SK-N-SH (cell line): Measurements from ENCODE around the gene B3GALT2. TPM values are rescaled to one million over a fixed set of nuclear protein-coding genes. Genes with fewer than 3 reads are reported as not detected.

Experiments
- CTCF ChIA-PET: fragments of 300-600, 350-600 bp; formaldehyde crosslinking; extraction: SDS; loops from one replicate; lab custom pipeline; 2021; lab: Yijun Ruan, JAX
- POLR2A ChIA-PET: fragments of 350-600 bp; sonication (Branson Sonifier 250); formaldehyde crosslinking; extraction: SDS; loops from one replicate; lab custom pipeline; 2020; ENCODE audit warnings: antibody characterized with exemption, inconsistent platforms; lab: Yijun Ruan, JAX
- DNase-seq: peaks from one replicate; pipeline ENCODE4 v3.0.0; 2012
- H2AFZ ChIP-seq: fragments of 200-600 bp; sonication (generic); 2 replicates; pipeline ENCODE4 v1.8.1; 2016; ENCODE audit warnings: antibody characterized with exemption, mild to moderate bottlenecking, low read depth
- H3F3A ChIP-seq: fragments of 200-600 bp; sonication (generic); replicated peaks from 2 replicates; pipeline ENCODE3; 2016; ENCODE audit warnings: antibody characterized with exemption, mild to moderate bottlenecking; ENCODE audit not compliant: insufficient read depth
- H3K27ac ChIP-seq, 2 experiments: fragments of 200-500 bp in 1 of 2; fragments of 200-600 bp in 1 of 2; sonication (Bioruptor generic) in 1 of 2; sonication (generic), shearing (Covaris generic) in 1 of 2; 2 replicates each; pipeline versions ENCODE4 v1.5.1 to v1.6.1; 2014 to 2016; ENCODE audit warnings: low read depth in 2 of 2, inconsistent platforms in 1 of 2, low read length in 1 of 2, mild to moderate bottlenecking in 1 of 2, mixed read lengths in 1 of 2
- H3K27me3 ChIP-seq: fragments of 200-600 bp; sonication (generic), shearing (Covaris generic); 2 replicates; pipeline ENCODE4 v1.6.1; 2016; ENCODE audit warnings: mixed run types; ENCODE audit not compliant: insufficient read depth
- H3K36me3 ChIP-seq, 2 experiments: fragments of 200-500 bp in 1 of 2; fragments of 200-600 bp in 1 of 2; sonication (Bioruptor generic) in 1 of 2; sonication (generic) in 1 of 2; replicated peaks in 1 of 2; 2 replicates each; pipeline versions ENCODE3 to v1.5.1; 2014 to 2016; ENCODE audit warnings: low read length in 1 of 2, mild to moderate bottlenecking in 1 of 2; ENCODE audit not compliant: insufficient read depth in 2 of 2, control insufficient read depth in 1 of 2
- H3K4me1 ChIP-seq, 2 experiments: fragments of 200-500 bp in 1 of 2; fragments of 200-600 bp in 1 of 2; sonication (Bioruptor generic) in 1 of 2; sonication (generic), shearing (Covaris generic) in 1 of 2; 2 replicates each; pipeline versions ENCODE4 v1.5.1 to v1.6.1; 2014 to 2016; ENCODE audit warnings: low read depth in 1 of 2, low read length in 1 of 2, mixed run types in 1 of 2; ENCODE audit not compliant: insufficient read depth in 2 of 2, control insufficient read depth in 1 of 2
- H3K4me2 ChIP-seq: fragments of 200-600 bp; sonication (generic), shearing (Covaris generic); 2 replicates; pipeline ENCODE4 v1.6.1; 2017; ENCODE audit warnings: mixed run types
- H3K4me3 ChIP-seq, 2 experiments: fragments of 200-500 bp in 1 of 2; fragments of 200-600 bp in 1 of 2; sonication (Bioruptor generic) in 1 of 2; sonication (generic), shearing (Covaris generic) in 1 of 2; 2 replicates each; pipeline versions ENCODE4 v1.5.1 to v1.8.1; 2014 to 2016; ENCODE audit warnings: low read depth in 2 of 2, inconsistent platforms in 1 of 2, low read length in 1 of 2, mild to moderate bottlenecking in 1 of 2, mixed read lengths in 1 of 2, moderate library complexity in 1 of 2
- H3K79me2 ChIP-seq: fragments of 200-600 bp; sonication (generic); 2 replicates; pipeline ENCODE4 v1.8.1; 2017; ENCODE audit warnings: mild to moderate bottlenecking; ENCODE audit not compliant: insufficient read depth
- H3K9ac ChIP-seq: fragments of 200-600 bp; sonication (generic); 2 replicates; pipeline ENCODE4 v1.6.1; 2017; ENCODE audit warnings: mixed run types
- H3K9me2 ChIP-seq: fragments of 200-600 bp; sonication (generic); 2 replicates; pipeline ENCODE4 v1.6.1; 2017; ENCODE audit warnings: mixed run types
- H3K9me3 ChIP-seq: fragments of 200-600 bp; sonication (generic); 2 replicates; pipeline ENCODE4 v1.6.1; 2017; ENCODE audit warnings: mixed run types, mild to moderate bottlenecking, moderate library complexity
- H4K20me1 ChIP-seq: fragments of 200-600 bp; sonication (generic); 2 replicates; pipeline ENCODE4 v1.6.1; 2017; ENCODE audit warnings: mild to moderate bottlenecking, mixed run types; ENCODE audit not compliant: insufficient read depth
- CHD2 ChIP-seq: fragments of 150-350 bp; IDR thresholded peaks from 2 replicates; pipeline ENCODE4 v1.6.1; 2018; ENCODE audit warnings: low read length; ENCODE audit not compliant: partially characterized antibody
- CTCF ChIP-seq: fragments of 200-600 bp; sonication (generic); IDR thresholded peaks from 2 replicates; pipeline ENCODE4 v1.6.1; 2017; ENCODE audit warnings: antibody characterized with exemption, mild to moderate bottlenecking, moderate library complexity
- NFIC ChIP-seq: IDR thresholded peaks from 2 replicates; pipeline ENCODE4 v1.4.0; 2012; ENCODE audit warnings: borderline replicate concordance
- RAD21 ChIP-seq: IDR thresholded peaks from 2 replicates; pipeline ENCODE4 v1.6.1; 2012; ENCODE audit warnings: mild to moderate bottlenecking, low read length
- RXRA ChIP-seq: IDR thresholded peaks from 2 replicates; pipeline ENCODE4 v1.4.0; 2012; ENCODE audit warnings: low read depth, mild to moderate bottlenecking, borderline replicate concordance
- SIN3A ChIP-seq: IDR thresholded peaks from 2 replicates; pipeline ENCODE4 v1.6.1; 2012; ENCODE audit warnings: low read depth, mild to moderate bottlenecking, low read length, moderate library complexity, borderline replicate concordance
- SMC3 ChIP-seq: IDR thresholded peaks from 2 replicates; pipeline ENCODE4 v1.6.1; 2012; ENCODE audit warnings: low read depth, low read length, improper control_type of control experiment
- USF2 ChIP-seq: fragments of 150-350 bp; IDR thresholded peaks from 2 replicates; pipeline ENCODE4 v1.6.1; 2017; ENCODE audit warnings: antibody characterized with exemption, low read length, low read depth, borderline replicate concordance
- YY1 ChIP-seq: IDR thresholded peaks from 2 replicates; pipeline ENCODE4 v1.4.0; 2012; ENCODE audit warnings: low read depth, mild to moderate bottlenecking
- WGBS: methylation state at CpG from one replicate; pipeline ENCODE4 v1.1.6; 2017; ENCODE audit warnings: low lambda C conversion rate; 5-methylcytosine and 5-hydroxymethylcytosine counted together
- polyA plus RNA-seq, 3 experiments: library from polyadenylated mRNA; depleted of rRNA; stranded (reverse); fragments of >200 nt; gene quantifications; 2 replicates each; pipeline ENCODE4 v1.2.3, GENCODE V29; 2012

The B3GALT2 gene
- polyA plus RNA-seq, 1 of the 3 experiments (the other 2 are of a cell fraction): 0.23 TPM

GRCh38 chr1:193144361-193144938 lies 42.0 kb downstream of the B3GALT2 start:
- Histone ChIP-seq H3K27me3 (no peaks in the 10 kb centered on the region), H3K9ac (no peak overlapping the region), H4K20me1 (no peaks in the 10 kb centered on the region), H3K9me2 (no peaks in the 10 kb centered on the region), H3K27ac (no peak overlapping the region), H2AFZ (no peak overlapping the region), H3K36me3 (peaks cover 62 to 78% of the 10 kb centered on the region in 2 experiments), H3F3A (peaks cover 17% of the 10 kb centered on the region), H3K4me1 (peaks cover 3 to 15% of the 10 kb centered on the region in 2 experiments; a peak in 2 of 4 replicates), H3K4me2 (no peak overlapping the region), H3K9me3 (no peaks in the 10 kb centered on the region), H3K4me3 (no peak overlapping the region), H3K79me2 (peaks cover 23% of the 10 kb centered on the region)
- ChIA-PET POLR2A (no interaction called here), CTCF (interaction anchor here (1.5 kb wide), 1 partner anchor 206 kb away, joined by 3 read pairs; no protein-coding TSS in a partner anchor)
- no peak for DNase-seq
- TF ChIP-seq USF2: no peak
- 90% methylated on average over 5 of the region's 5 CpGs for WGBS

GRCh38 chr1:193143285-193143684 lies 43.1 kb downstream of the B3GALT2 start:
- TF ChIP-seq CTCF (peak; percentile 60), YY1 (no peak), RAD21 (peak; percentile 58), SMC3 (0 out of 2 replicates have a peak, but pooled peaks have one; percentile 5)
- Histone ChIP-seq H3K27me3 (no peaks in the 10 kb centered on the region), H3K4me3 (no peak overlapping the region), H3K4me2 (no peak overlapping the region), H2AFZ (no peak overlapping the region), H3K79me2 (peaks cover 17% of the 10 kb centered on the region), H3F3A (peaks cover 17% of the 10 kb centered on the region), H3K9me3 (no peaks in the 10 kb centered on the region), H3K27ac (no peak overlapping the region), H3K9ac (no peak overlapping the region), H4K20me1 (no peaks in the 10 kb centered on the region), H3K4me1 (peaks cover 3 to 15% of the 10 kb centered on the region in 2 experiments; a peak in 2 of 4 replicates), H3K36me3 (peaks cover 62 to 74% of the 10 kb centered on the region in 2 experiments), H3K9me2 (no peaks in the 10 kb centered on the region)
- 85% methylated on average over 1 of the region's 1 CpG for WGBS
- CTCF ChIA-PET: interaction anchor here (0.7 to 1.9 kb wide), 5 partner anchors 16 to 464 kb away, joined by 3 to 7 read pairs (median 5); no protein-coding TSS in a partner anchor
- POLR2A ChIA-PET: no interaction called here
- DNase-seq: no peak

GRCh38 chr1:193142409-193142808 lies 44.0 kb downstream of the B3GALT2 start:
- Histone ChIP-seq H3F3A (peaks cover 17% of the 10 kb centered on the region), H3K27me3 (no peaks in the 10 kb centered on the region), H3K27ac (0 out of 4 replicates have a peak overlapping the region, but pooled peaks of 1 of the 2 experiments have one; percentile 24), H3K79me2 (peaks cover 24% of the 10 kb centered on the region), H3K4me2 (no peak overlapping the region), H3K9ac (no peak overlapping the region), H2AFZ (no peak overlapping the region), H3K36me3 (peaks cover 62 to 75% of the 10 kb centered on the region in 2 experiments), H3K9me3 (no peaks in the 10 kb centered on the region), H4K20me1 (no peaks in the 10 kb centered on the region), H3K4me3 (no peak overlapping the region), H3K4me1 (peaks cover 3 to 15% of the 10 kb centered on the region in 2 experiments; a peak in 2 of 4 replicates), H3K9me2 (no peaks in the 10 kb centered on the region)
- DNase-seq: no peak
- WGBS: 82% methylated on average over 2 of the region's 2 CpGs
- CTCF ChIA-PET: interaction anchor here (1.3 to 1.9 kb wide), 2 partner anchors 17 to 39 kb away, joined by 5 to 7 read pairs; no protein-coding TSS in a partner anchor
- no peak for TF ChIP-seq CHD2
- TF ChIP-seq NFIC: no peak
- no peak for TF ChIP-seq RXRA
- TF ChIP-seq CTCF: no peak
- no peak for TF ChIP-seq SIN3A
- POLR2A ChIA-PET: no interaction called here
